Adrenal gland (tissue), 5 donors: ENCODE results near the gene WNT3.

ENCODE experiments used
- POLR2A ChIP-seq, 2 donors: fragments of 450-650 bp; IDR thresholded peaks; one replicate each; pipeline ENCODE4 v1.6.1; 2017; ENCODE audit warnings: antibody characterized with exemption in 2 of 2, mild to moderate bottlenecking in 2 of 2, moderate library complexity in 1 of 2
- TF ChIP-seq, protein P1 (sequence below), 6 experiments: fragments of 450-650 bp in 4 of 6; fragments of 200-600 bp in 2 of 6; sonication (generic) in 1 of 6; IDR thresholded peaks; 1 replicate in 5 of 6; 2 replicates in 1 of 6; pipeline versions ENCODE4 v1.5.1 to v1.8.0; 2016 to 2021; ENCODE audit warnings: antibody characterized with exemption in 6 of 6, mild to moderate bottlenecking in 2 of 6, moderate library complexity in 1 of 6
- donor health status: DM: no; HTN: no; CAD: no.

DNA sequence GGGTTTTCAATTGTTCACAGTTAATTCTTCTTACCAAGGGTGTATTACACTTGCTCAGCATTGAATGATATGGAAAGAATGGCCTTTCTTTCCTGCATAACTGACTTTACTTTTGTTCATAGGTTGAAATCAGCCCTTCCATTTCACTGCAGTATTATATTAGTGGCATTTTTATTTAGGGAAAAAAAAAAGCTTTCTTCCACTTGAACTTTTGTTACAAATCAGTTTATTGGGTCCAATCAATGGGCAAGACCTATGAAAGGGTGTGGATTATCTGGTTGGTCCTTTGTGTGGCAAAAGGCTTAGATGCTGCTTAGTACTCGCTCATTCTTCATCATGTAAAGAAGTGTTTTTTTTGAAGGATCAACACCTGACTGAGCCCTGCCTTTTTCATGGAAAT lies 74.1 kb downstream of the WNT3 start:
- TF ChIP-seq, protein P1, sequence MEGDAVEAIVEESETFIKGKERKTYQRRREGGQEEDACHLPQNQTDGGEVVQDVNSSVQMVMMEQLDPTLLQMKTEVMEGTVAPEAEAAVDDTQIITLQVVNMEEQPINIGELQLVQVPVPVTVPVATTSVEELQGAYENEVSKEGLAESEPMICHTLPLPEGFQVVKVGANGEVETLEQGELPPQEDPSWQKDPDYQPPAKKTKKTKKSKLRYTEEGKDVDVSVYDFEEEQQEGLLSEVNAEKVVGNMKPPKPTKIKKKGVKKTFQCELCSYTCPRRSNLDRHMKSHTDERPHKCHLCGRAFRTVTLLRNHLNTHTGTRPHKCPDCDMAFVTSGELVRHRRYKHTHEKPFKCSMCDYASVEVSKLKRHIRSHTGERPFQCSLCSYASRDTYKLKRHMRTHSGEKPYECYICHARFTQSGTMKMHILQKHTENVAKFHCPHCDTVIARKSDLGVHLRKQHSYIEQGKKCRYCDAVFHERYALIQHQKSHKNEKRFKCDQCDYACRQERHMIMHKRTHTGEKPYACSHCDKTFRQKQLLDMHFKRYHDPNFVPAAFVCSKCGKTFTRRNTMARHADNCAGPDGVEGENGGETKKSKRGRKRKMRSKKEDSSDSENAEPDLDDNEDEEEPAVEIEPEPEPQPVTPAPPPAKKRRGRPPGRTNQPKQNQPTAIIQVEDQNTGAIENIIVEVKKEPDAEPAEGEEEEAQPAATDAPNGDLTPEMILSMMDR (IDR thresholded peaks at IDR 0.05): no peak
- no peak for TF ChIP-seq POLR2A (IDR thresholded peaks at IDR 0.05)
